Upper lobe of right lung (tissue), 1 donor: ENCODE measurements around the gene PAQR6. TPM values are rescaled to one million over a fixed set of nuclear protein-coding genes. Genes with fewer than 3 reads are reported as not detected.

Experiments
- ATAC-seq: fragments of 200-7000 bp; cut with Tn5 transposase; one replicate; pipeline ENCODE4 v1.9.1; 2020; ENCODE audit warnings: mild to moderate bottlenecking, moderate library complexity
- DNase-seq: peaks from one replicate; pipeline ENCODE4 v3.0.0-alpha.2; 2020
- H3K27ac ChIP-seq: fragments of 200-600 bp; one replicate; pipeline ENCODE4 v1.8.0; 2022
- H3K27me3 ChIP-seq: fragments of 200-600 bp; one replicate; pipeline ENCODE4 v1.8.0; 2022; ENCODE audit warnings: mild to moderate bottlenecking
- H3K36me3 ChIP-seq: fragments of 200-600 bp; one replicate; pipeline ENCODE4 v1.8.0; 2022
- H3K4me1 ChIP-seq: fragments of 200-600 bp; one replicate; pipeline ENCODE4 v1.8.0; 2022
- H3K4me3 ChIP-seq: fragments of 200-600 bp; one replicate; pipeline ENCODE4 v1.8.0; 2022; ENCODE audit warnings: mild to moderate bottlenecking
- H3K9me3 ChIP-seq: fragments of 200-600 bp; one replicate; pipeline ENCODE4 v1.8.0; 2022
- CTCF ChIP-seq: fragments of 200-600 bp; IDR thresholded peaks from one replicate; pipeline ENCODE4 v1.8.0; 2022; ENCODE audit warnings: antibody characterized with exemption
- intact Hi-C: fragments of 100-400 bp; cut with DNase I; formaldehyde crosslinking; loops from one replicate; pipeline ENCODE4 v1.11.0; 2022
- total RNA-seq: library from RNA; stranded (reverse); fragmentation: NEBNext Ultra II Directional; extraction: Animal tissue kit (Norgen Biotek cat#: 25700); gene quantifications from one replicate; pipeline ENCODE4 v1.2.1, GENCODE V29; 2021
- donor health status: DM: no; HTN: yes; CAD: no; lungs with severe emphysema.

PAQR6 gene
- total RNA-seq, 1 donor from 2014 or later = 1.9 TPM

GRCh38 chr1:156249593-156249992 lies 1.7 kb upstream of the PAQR6 start:
- Histone ChIP-seq H3K36me3 (peaks cover 55% of the 10 kb centered on the region), H3K27me3 (peaks cover 10% of the 10 kb centered on the region), H3K4me1 (peaks cover 21% of the 10 kb centered on the region), H3K4me3 (no peak overlapping the region), H3K9me3 (no peaks in the 10 kb centered on the region), H3K27ac (no peak overlapping the region)
- TF ChIP-seq CTCF = no peak
- DNase-seq (no peak), ATAC-seq (no peak)
- intact Hi-C loops = no loop called here

GRCh38 chr1:156248323-156248683 lies 447 bp upstream of the PAQR6 start:
- Histone ChIP-seq H3K9me3 (no peaks in the 10 kb centered on the region), H3K4me3 (no peak overlapping the region), H3K36me3 (peaks cover 42% of the 10 kb centered on the region), H3K27ac (no peak overlapping the region), H3K4me1 (peaks cover 21% of the 10 kb centered on the region), H3K27me3 (peaks cover 10% of the 10 kb centered on the region)
- intact Hi-C loops = no loop called here
- no peak for DNase-seq
- TF ChIP-seq CTCF = no peak
- no peak for ATAC-seq

GRCh38 chr1:156246781-156247459 lies 936 bp downstream of the PAQR6 start:
- Histone ChIP-seq H3K27me3 (peaks cover 10% of the 10 kb centered on the region), H3K27ac (no peak overlapping the region), H3K36me3 (peaks cover 28% of the 10 kb centered on the region), H3K9me3 (no peaks in the 10 kb centered on the region), H3K4me3 (no peak overlapping the region), H3K4me1 (peaks cover 21% of the 10 kb centered on the region)
- ATAC-seq = peak; percentile 56
- TF ChIP-seq CTCF = no peak
- intact Hi-C loops = no loop called here
- DNase-seq = peak; percentile 77

GRCh38 chr1:156246241-156246780 lies 1.5 kb downstream of the PAQR6 start:
- H3K4me1 ChIP-seq = peaks cover 21% of the 10 kb centered on the region
- TF ChIP-seq CTCF = no peak
- H3K27ac ChIP-seq = no peak overlapping the region
- H3K36me3 ChIP-seq = peaks cover 23% of the 10 kb centered on the region
- H3K9me3 ChIP-seq = no peaks in the 10 kb centered on the region
- H3K27me3 ChIP-seq = peaks cover 10% of the 10 kb centered on the region
- ATAC-seq (no peak), DNase-seq (no peak)
- H3K4me3 ChIP-seq = no peak overlapping the region
- intact Hi-C loops = no loop called here

GRCh38 chr1:156245451-156246232 lies 2.2 kb downstream of the PAQR6 start:
- Histone ChIP-seq H3K27ac (no peak overlapping the region), H3K36me3 (peaks cover 23% of the 10 kb centered on the region), H3K4me1 (peaks cover 21% of the 10 kb centered on the region), H3K27me3 (peaks cover 10% of the 10 kb centered on the region), H3K4me3 (peak overlapping the region; percentile 34), H3K9me3 (no peaks in the 10 kb centered on the region)
- ATAC-seq (peak; percentile 43), DNase-seq (peak; percentile 73)
- intact Hi-C loops = no loop called here
- TF ChIP-seq CTCF = no peak
